HG02885 (cell line): ENCODE data around the gene TCERG1L.
"Not testable (repeated sequence)": the region's sequence is repeated elsewhere in the genome, so short reads cannot be mapped to it uniquely, and the experiment has no call there.

Experiments used
- ATAC-seq: cut with Tn5 transposase; IDR thresholded peaks from one replicate; pipeline ENCODE4 v1.9.1; 2021; ENCODE audit warnings: mild to moderate bottlenecking; ENCODE audit not compliant: unreplicated experiment, poor library complexity

The TCERG1L gene

GRCh38 chr10:131081786-131082185, 229.7 kb downstream of the TCERG1L start:
- no peak for ATAC-seq

- no peak for ATAC-seq
Measured at GRCh38 chr10:131081376-131081775, 230.1 kb downstream of the TCERG1L start.

GRCh38 chr10:131080571-131080970, 230.9 kb downstream of the TCERG1L start:
- no peak for ATAC-seq

- no peak for ATAC-seq
Measured at GRCh38 chr10:131079314-131079713, 232.2 kb downstream of the TCERG1L start.

GRCh38 chr10:131078882-131079280, 232.6 kb downstream of the TCERG1L start:
- ATAC-seq: not testable (repeated sequence)

GRCh38 chr10:131078131-131078881, 233.2 kb downstream of the TCERG1L start:
- no peak for ATAC-seq

- ATAC-seq: no peak
Measured at GRCh38 chr10:131077724-131078123, 233.8 kb downstream of the TCERG1L start.

GRCh38 chr10:131077031-131077430, 234.5 kb downstream of the TCERG1L start:
- no peak for ATAC-seq

- ATAC-seq: no peak
Measured at GRCh38 chr10:131076356-131076755, 235.2 kb downstream of the TCERG1L start.

- no peak for ATAC-seq
Measured at GRCh38 chr10:131075218-131075770, 236.2 kb downstream of the TCERG1L start.

GRCh38 chr10:131074682-131075081, 236.8 kb downstream of the TCERG1L start:
- no peak for ATAC-seq

- no peak for ATAC-seq
Measured at GRCh38 chr10:131073469-131074035, 238.0 kb downstream of the TCERG1L start.

GRCh38 chr10:131072651-131073468, 238.7 kb downstream of the TCERG1L start:
- ATAC-seq: no peak

GRCh38 chr10:131071721-131072120, 239.8 kb downstream of the TCERG1L start:
- ATAC-seq: no peak

GRCh38 chr10:131070856-131071255, 240.7 kb downstream of the TCERG1L start:
- ATAC-seq: no peak

GRCh38 chr10:131068760-131069159, 242.8 kb downstream of the TCERG1L start:
- ATAC-seq: no peak

GRCh38 chr10:131068311-131068710, 243.2 kb downstream of the TCERG1L start:
- no peak for ATAC-seq

GRCh38 chr10:131067690-131068089, 243.8 kb downstream of the TCERG1L start:
- ATAC-seq: no peak

- ATAC-seq: no peak
Measured at GRCh38 chr10:131065673-131066305, 245.7 kb downstream of the TCERG1L start.

- ATAC-seq: no peak
Measured at GRCh38 chr10:131063311-131063710, 248.2 kb downstream of the TCERG1L start.
